Cardiac fibroblast (primary cell): ENCODE data around the gene NUP188.

Source experiments
- DNase-seq, 2 donors: peaks; one replicate each; pipeline versions ENCODE4 v3.0.0 to v3.0.0-alpha.2; 2010; ENCODE audit warnings: low read depth in 2 of 2
- H3K4me3 ChIP-seq, 2 donors: replicated peaks in 1 of 2; 1 replicate in 1 of 2; 2 replicates in 1 of 2; pipeline ENCODE4 v1.5.1; 2011; ENCODE audit warnings: low read depth in 2 of 2, low read length in 2 of 2, mild to moderate bottlenecking in 2 of 2, moderate library complexity in 1 of 2
- CTCF ChIP-seq: IDR thresholded peaks from one replicate; pipeline ENCODE4 v1.5.1; 2011; ENCODE audit warnings: low read depth, mild to moderate bottlenecking, low read length, inconsistent platforms

NUP188 gene

GRCh38 chr9:128947527-128948301 lies at the start of gene NUP188, which contains the start of gene DOLK:
TSS of gene NUP188 (plus strand) at chr9:128947699. CDS start at chr9:128947720, 21 bp downstream.
TSS of gene DOLK (minus strand) at chr9:128947603. CDS start at chr9:128947303, 300 bp downstream.
- no peak for TF ChIP-seq CTCF
- H3K4me3 ChIP-seq = peak within 1 kb of the TSS; percentile 97 to 100
- peak; percentile 89 to 94 for DNase-seq

- no peak for TF ChIP-seq CTCF
- H3K4me3 ChIP-seq = no peak overlapping the region
- DNase-seq = no peak
Measured at GRCh38 chr9:128898382-128898781, 49.1 kb upstream of the NUP188 start.

GRCh38 chr9:128898845-128899565 lies 48.5 kb upstream of the NUP188 start:
- no peak overlapping the region for H3K4me3 ChIP-seq
- TF ChIP-seq CTCF = no peak
- DNase-seq = no peak

- TF ChIP-seq CTCF = no peak
- peak in 1 of 2 donors; percentile 24 for DNase-seq
- no peak overlapping the region for H3K4me3 ChIP-seq
Measured at GRCh38 chr9:128899566-128900322, 47.8 kb upstream of the NUP188 start.

GRCh38 chr9:128901379-128901778 lies 46.1 kb upstream of the NUP188 start:
- no peak overlapping the region for H3K4me3 ChIP-seq
- no peak for DNase-seq
- no peak for TF ChIP-seq CTCF

GRCh38 chr9:128901822-128902221 lies 45.7 kb upstream of the NUP188 start:
- TF ChIP-seq CTCF = no peak
- no peak overlapping the region for H3K4me3 ChIP-seq
- DNase-seq = no peak
